T-helper 1 cell treated with Interleukin-12 subunit alpha and Interleukin-12 subunit beta and Interleukin-4 antibody, amounts not matched to agents 30 μg/mL and 1 μg/mL, for 36 hours (primary cell): ENCODE data around the gene ACVR2B.

Source experiments
- H3K27ac Mint-ChIP-seq: one replicate; pipeline ENCODE4 v1.8.0; 2021; ENCODE audit warnings: mild to moderate bottlenecking, mixed read lengths
- H3K27me3 Mint-ChIP-seq: one replicate; pipeline ENCODE4 v1.8.0; 2021; ENCODE audit warnings: low read depth, mixed read lengths
- H3K36me3 Mint-ChIP-seq: one replicate; pipeline ENCODE4 v1.8.0; 2021; ENCODE audit warnings: low read depth, mixed read lengths
- H3K4me1 Mint-ChIP-seq: one replicate; pipeline ENCODE4 v1.8.0; 2021; ENCODE audit warnings: low read depth, mixed read lengths
- H3K4me3 Mint-ChIP-seq: one replicate; pipeline ENCODE4 v1.8.0; 2021; ENCODE audit warnings: mild to moderate bottlenecking, moderate library complexity, mixed read lengths
- H3K9me3 Mint-ChIP-seq: one replicate; pipeline ENCODE4 v1.8.0; 2021; ENCODE audit warnings: mixed read lengths

The ACVR2B gene

GRCh38 chr3:38521391-38521987, 67.8 kb downstream of the ACVR2B start:
- H3K4me3 Mint-ChIP-seq: no peak overlapping the region
- peaks cover 30% of the 10 kb centered on the region for H3K36me3 Mint-ChIP-seq
- H3K9me3 Mint-ChIP-seq: no peaks in the 10 kb centered on the region
- H3K27ac Mint-ChIP-seq: no peak overlapping the region
- H3K4me1 Mint-ChIP-seq: peaks cover 24% of the 10 kb centered on the region
- no peaks in the 10 kb centered on the region for H3K27me3 Mint-ChIP-seq

- no peak overlapping the region for H3K27ac Mint-ChIP-seq
- no peaks in the 10 kb centered on the region for H3K9me3 Mint-ChIP-seq
- no peak overlapping the region for H3K4me3 Mint-ChIP-seq
- peaks cover 24% of the 10 kb centered on the region for H3K4me1 Mint-ChIP-seq
- H3K36me3 Mint-ChIP-seq: peaks cover 26% of the 10 kb centered on the region
- H3K27me3 Mint-ChIP-seq: no peaks in the 10 kb centered on the region
Observed at GRCh38 chr3:38522002-38522401, 68.3 kb downstream of the ACVR2B start.

- peaks cover 17% of the 10 kb centered on the region for H3K4me1 Mint-ChIP-seq
- no peaks in the 10 kb centered on the region for H3K27me3 Mint-ChIP-seq
- no peak overlapping the region for H3K4me3 Mint-ChIP-seq
- peaks cover 28% of the 10 kb centered on the region for H3K36me3 Mint-ChIP-seq
- no peaks in the 10 kb centered on the region for H3K9me3 Mint-ChIP-seq
- no peak overlapping the region for H3K27ac Mint-ChIP-seq
Observed at GRCh38 chr3:38524141-38524739, 70.5 kb downstream of the ACVR2B start.

- no peaks in the 10 kb centered on the region for H3K27me3 Mint-ChIP-seq
- H3K27ac Mint-ChIP-seq: no peak overlapping the region
- peaks cover 2% of the 10 kb centered on the region for H3K4me1 Mint-ChIP-seq
- H3K36me3 Mint-ChIP-seq: peaks cover 24% of the 10 kb centered on the region
- no peaks in the 10 kb centered on the region for H3K9me3 Mint-ChIP-seq
- H3K4me3 Mint-ChIP-seq: no peak overlapping the region
Observed at GRCh38 chr3:38526792-38527191, 73.1 kb downstream of the ACVR2B start.

- peaks cover 2% of the 10 kb centered on the region for H3K4me1 Mint-ChIP-seq
- peaks cover 24% of the 10 kb centered on the region for H3K36me3 Mint-ChIP-seq
- H3K4me3 Mint-ChIP-seq: no peak overlapping the region
- H3K9me3 Mint-ChIP-seq: no peaks in the 10 kb centered on the region
- H3K27ac Mint-ChIP-seq: no peak overlapping the region
- no peaks in the 10 kb centered on the region for H3K27me3 Mint-ChIP-seq
Observed at GRCh38 chr3:38528457-38528856, 74.8 kb downstream of the ACVR2B start.

GRCh38 chr3:38532529-38532928, 78.8 kb downstream of the ACVR2B start:
- H3K36me3 Mint-ChIP-seq: peaks cover 11% of the 10 kb centered on the region
- H3K4me3 Mint-ChIP-seq: no peak overlapping the region
- H3K27me3 Mint-ChIP-seq: no peaks in the 10 kb centered on the region
- no peaks in the 10 kb centered on the region for H3K4me1 Mint-ChIP-seq
- no peaks in the 10 kb centered on the region for H3K9me3 Mint-ChIP-seq
- H3K27ac Mint-ChIP-seq: no peak overlapping the region

GRCh38 chr3:38533285-38533976, 79.7 kb downstream of the ACVR2B start:
- Mint-ChIP-seq H3K27ac (no peak overlapping the region), H3K4me1 (no peaks in the 10 kb centered on the region), H3K4me3 (no peak overlapping the region), H3K27me3 (no peaks in the 10 kb centered on the region), H3K36me3 (peaks cover 3% of the 10 kb centered on the region), H3K9me3 (no peaks in the 10 kb centered on the region)

- peaks cover 3% of the 10 kb centered on the region for H3K36me3 Mint-ChIP-seq
- H3K27me3 Mint-ChIP-seq: no peaks in the 10 kb centered on the region
- no peak overlapping the region for H3K27ac Mint-ChIP-seq
Observed at GRCh38 chr3:38534180-38534579, 80.5 kb downstream of the ACVR2B start.

GRCh38 chr3:38534604-38535003, 80.9 kb downstream of the ACVR2B start:
- Mint-ChIP-seq H3K27ac (no peak overlapping the region), H3K36me3 (peaks cover 3% of the 10 kb centered on the region), H3K9me3 (no peaks in the 10 kb centered on the region)

More at GRCh38 chr3:38534180-38534579, 80.5 kb downstream of the ACVR2B start:
- Mint-ChIP-seq H3K9me3 (no peaks in the 10 kb centered on the region), H3K4me1 (no peaks in the 10 kb centered on the region), H3K4me3 (no peak overlapping the region)

GRCh38 chr3:38536671-38537070, 83.0 kb downstream of the ACVR2B start:
- no peaks in the 10 kb centered on the region for H3K27me3 Mint-ChIP-seq
- H3K4me3 Mint-ChIP-seq: no peak overlapping the region
- peaks cover 3% of the 10 kb centered on the region for H3K36me3 Mint-ChIP-seq
- H3K4me1 Mint-ChIP-seq: no peaks in the 10 kb centered on the region
- no peaks in the 10 kb centered on the region for H3K9me3 Mint-ChIP-seq
- no peak overlapping the region for H3K27ac Mint-ChIP-seq

More at GRCh38 chr3:38534604-38535003, 80.9 kb downstream of the ACVR2B start:
- H3K27me3 Mint-ChIP-seq: no peaks in the 10 kb centered on the region
- no peak overlapping the region for H3K4me3 Mint-ChIP-seq
- H3K4me1 Mint-ChIP-seq: no peaks in the 10 kb centered on the region

- Mint-ChIP-seq H3K4me1 (no peaks in the 10 kb centered on the region), H3K27ac (no peak overlapping the region), H3K27me3 (no peaks in the 10 kb centered on the region), H3K4me3 (no peak overlapping the region), H3K9me3 (no peaks in the 10 kb centered on the region), H3K36me3 (peaks cover 3% of the 10 kb centered on the region)
Observed at GRCh38 chr3:38538773-38539353, 85.2 kb downstream of the ACVR2B start.

GRCh38 chr3:38541806-38542205, 88.1 kb downstream of the ACVR2B start:
- no peak overlapping the region for H3K4me3 Mint-ChIP-seq
- no peaks in the 10 kb centered on the region for H3K36me3 Mint-ChIP-seq
- H3K27ac Mint-ChIP-seq: no peak overlapping the region
- no peaks in the 10 kb centered on the region for H3K9me3 Mint-ChIP-seq
- no peaks in the 10 kb centered on the region for H3K4me1 Mint-ChIP-seq
- H3K27me3 Mint-ChIP-seq: peaks cover 6% of the 10 kb centered on the region
